Keratinocyte (primary cell): Measurements from ENCODE around the gene EFHD2.

Experiments
- CTCF ChIP-seq, 3 experiments: IDR thresholded peaks in 1 of 3; conservative IDR thresholded peaks in 1 of 3; optimal IDR thresholded peaks in 1 of 3; 2 replicates in 2 of 3; 3 replicates in 1 of 3; pipeline versions ENCODE3 to v1.5.1; 2011; ENCODE audit warnings: low read length in 3 of 3, mild to moderate bottlenecking in 3 of 3, moderate library complexity in 2 of 3, control low read depth in 1 of 3, inconsistent platforms in 1 of 3; ENCODE audit not compliant: insufficient read depth in 2 of 3; ENCODE audit errors: extremely low read depth in 1 of 3
- EZH2 ChIP-seq: IDR thresholded peaks from one replicate; pipeline ENCODE4 v1.6.1; 2012; ENCODE audit warnings: inconsistent platforms, mild to moderate bottlenecking, low read length, moderate library complexity

- no peak for TF ChIP-seq CTCF (optimal IDR thresholded peaks at IDR 0.05 in 1 of 3, IDR thresholded peaks at IDR 0.05 in 1 of 3, conservative IDR thresholded peaks at IDR 0.05 in 1 of 3; ENCODE audit: extremely low read depth in 1 of 3, insufficient read depth in 2 of 3, low read length in 3 of 3)
- TF ChIP-seq EZH2: no peak
Observed at GRCh38 chr1:15413563-15414444, 4.1 kb downstream of the EFHD2 start.
